ENCODE data around the gene ZNF837.

The ZNF837 gene

DNA sequence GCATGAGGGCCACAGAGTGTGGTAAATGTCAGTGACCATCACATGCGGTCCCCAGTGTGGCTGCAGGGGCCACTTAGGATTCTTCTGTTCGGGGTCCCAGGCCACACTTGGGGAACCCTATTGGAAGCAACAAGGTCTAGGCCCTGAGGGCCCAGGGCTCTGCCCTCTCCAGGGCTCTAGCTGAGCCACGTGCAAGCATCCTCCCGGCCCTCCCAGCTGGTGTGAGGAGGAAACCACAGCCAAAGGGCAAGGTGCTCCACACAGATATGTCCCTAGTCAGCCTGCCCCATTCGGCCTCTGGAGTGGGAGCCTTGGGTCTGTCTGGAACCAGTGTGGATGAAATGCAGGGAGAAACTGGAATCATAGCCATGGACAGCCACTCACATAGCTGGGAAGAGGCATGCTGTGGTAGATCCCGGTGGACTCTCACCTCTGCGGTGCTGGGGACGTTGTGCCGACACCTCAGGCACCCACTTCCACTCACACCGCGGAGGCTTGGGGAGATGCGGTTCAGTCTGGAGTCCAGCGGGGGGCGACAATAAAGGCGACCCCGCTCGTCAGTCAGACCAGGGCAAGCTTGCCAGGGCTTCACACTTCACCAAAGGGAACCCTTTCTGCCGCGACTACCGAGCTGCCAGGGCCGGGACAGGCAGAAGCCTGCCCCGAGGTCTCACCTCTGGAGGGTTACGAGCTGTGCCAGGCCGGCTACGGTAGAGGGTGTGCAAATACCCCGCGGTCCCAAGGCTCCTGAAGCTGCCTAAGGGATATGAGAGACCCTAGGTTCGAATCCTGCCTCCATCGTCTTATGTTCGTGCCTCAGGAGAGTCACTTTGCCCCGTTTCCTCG, 14.0 kb downstream of the ZNF837 start:
- Mint-ChIP-seq H3K36me3 (ENCODE audit: low read depth) (no peaks in the 10 kb centered on the region), H3K27ac (no peak overlapping the region)

DNA sequence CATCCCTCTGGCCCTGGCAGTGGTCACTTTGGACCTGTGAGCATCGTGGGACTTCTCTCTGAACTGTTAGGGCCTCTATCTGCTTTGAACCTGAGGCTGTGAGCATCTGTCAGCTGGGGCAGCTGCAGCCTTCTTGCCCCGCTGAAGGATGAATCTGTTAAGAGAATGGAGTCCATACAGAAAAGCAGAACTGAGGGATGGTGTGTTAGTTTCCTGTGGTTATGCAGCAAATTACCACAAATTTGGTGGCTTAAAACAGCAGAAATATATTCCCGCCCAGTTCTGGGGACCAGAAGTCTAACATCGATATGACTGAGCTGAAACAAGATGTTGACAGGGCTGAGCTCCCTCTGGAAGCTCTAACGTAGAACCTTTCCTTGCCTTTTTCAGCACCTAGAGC, 16.7 kb downstream of the ZNF837 start:
- H3K36me3 Mint-ChIP-seq (ENCODE audit: low read depth), result no peaks in the 10 kb centered on the region
- no peaks in the 10 kb centered on the region for H3K27me3 Mint-ChIP-seq (ENCODE audit: low read depth)
- H3K27ac Mint-ChIP-seq, result no peak overlapping the region

More for the DNA sequence above, 14.0 kb downstream of the ZNF837 start:
- H3K4me3 Mint-ChIP-seq, result no peak overlapping the region
- H3K27me3 Mint-ChIP-seq (ENCODE audit: low read depth), result no peaks in the 10 kb centered on the region
- no peaks in the 10 kb centered on the region for H3K9me3 Mint-ChIP-seq
- H3K4me1 Mint-ChIP-seq (ENCODE audit: low read depth), result peaks cover 6% of the 10 kb centered on the region

DNA sequence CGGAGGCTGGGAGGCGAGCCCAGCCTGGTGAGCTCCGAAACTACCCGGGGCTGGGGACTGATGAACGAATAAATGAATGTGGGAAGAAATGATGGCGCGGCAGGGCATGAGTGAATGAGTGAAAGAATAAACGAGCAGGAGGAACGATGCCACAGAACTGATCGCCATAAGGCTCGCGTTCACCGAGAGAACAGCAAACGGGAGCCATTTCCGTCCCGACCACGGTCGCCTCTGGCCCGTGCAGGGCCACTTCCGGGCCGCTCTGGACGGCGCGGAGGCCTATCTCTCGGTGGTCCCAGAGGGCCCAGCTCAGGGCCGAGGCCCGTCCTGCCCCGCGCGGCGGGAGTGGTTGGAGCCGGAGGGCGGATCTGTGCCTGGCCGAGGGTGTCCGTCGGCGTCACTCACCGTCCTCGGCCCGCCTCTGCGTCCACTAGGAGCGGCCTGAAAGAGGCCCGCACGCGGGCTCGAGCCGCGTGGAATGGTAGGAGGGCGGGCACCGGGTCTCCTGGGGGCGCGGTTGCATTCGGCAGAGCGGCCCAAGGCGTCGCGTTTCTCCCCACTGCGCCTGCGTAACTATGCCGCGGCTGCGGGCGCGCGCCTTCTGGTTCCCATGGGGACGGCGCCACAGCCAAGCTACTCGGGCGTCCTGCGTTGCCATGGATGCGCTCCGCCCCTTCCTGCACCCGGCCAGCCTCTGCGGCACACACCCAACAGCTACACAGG, 18.4 kb downstream of the ZNF837 start, which contains the start of gene ZNF497:
ZNF497 (minus strand) TSS at position 480 of the 723 bp plus-strand sequence. CDS start 5,116 bp downstream, outside the sequence.
- peak within 1 kb of the TSS; percentile 86 for H3K27ac Mint-ChIP-seq
- no peaks in the 10 kb centered on the region for H3K36me3 Mint-ChIP-seq (ENCODE audit: low read depth)
- no peaks in the 10 kb centered on the region for H3K27me3 Mint-ChIP-seq (ENCODE audit: low read depth)
- H3K4me1 Mint-ChIP-seq (ENCODE audit: low read depth), result peaks cover 7% of the 10 kb centered on the region
- no peaks in the 10 kb centered on the region for H3K9me3 Mint-ChIP-seq
- H3K4me3 Mint-ChIP-seq, result peak within 1 kb of the TSS; percentile 90

More for the DNA sequence above, 16.7 kb downstream of the ZNF837 start:
- no peak overlapping the region for H3K4me3 Mint-ChIP-seq
- peaks cover 7% of the 10 kb centered on the region for H3K4me1 Mint-ChIP-seq (ENCODE audit: low read depth)
- H3K9me3 Mint-ChIP-seq, result no peaks in the 10 kb centered on the region

DNA sequence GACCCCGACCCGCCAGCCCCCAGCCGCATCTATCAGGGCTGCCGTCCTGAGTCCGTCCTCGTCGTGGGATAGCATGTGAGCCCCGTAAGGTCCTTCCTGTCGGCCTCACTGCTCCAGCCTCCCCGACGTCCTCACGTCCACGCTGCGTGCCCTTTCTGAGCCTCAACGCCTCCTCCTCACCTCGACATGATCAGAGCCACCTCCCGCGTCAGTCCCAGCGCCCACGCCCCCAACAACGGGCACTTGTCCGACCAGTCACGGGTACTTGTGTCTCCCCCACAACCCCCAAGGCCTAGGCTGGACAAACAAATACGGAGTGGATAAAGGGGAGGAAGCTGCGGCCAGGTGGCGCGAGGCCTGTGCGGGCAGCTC, 18.9 kb downstream of the ZNF837 start:
- H3K9me3 Mint-ChIP-seq, result no peaks in the 10 kb centered on the region
- H3K4me1 Mint-ChIP-seq (ENCODE audit: low read depth), result peaks cover 7% of the 10 kb centered on the region
- H3K27me3 Mint-ChIP-seq (ENCODE audit: low read depth), result no peaks in the 10 kb centered on the region
- peak overlapping the region; percentile 90 for H3K4me3 Mint-ChIP-seq
- H3K27ac Mint-ChIP-seq, result peak overlapping the region; percentile 86
- no peaks in the 10 kb centered on the region for H3K36me3 Mint-ChIP-seq (ENCODE audit: low read depth)

DNA sequence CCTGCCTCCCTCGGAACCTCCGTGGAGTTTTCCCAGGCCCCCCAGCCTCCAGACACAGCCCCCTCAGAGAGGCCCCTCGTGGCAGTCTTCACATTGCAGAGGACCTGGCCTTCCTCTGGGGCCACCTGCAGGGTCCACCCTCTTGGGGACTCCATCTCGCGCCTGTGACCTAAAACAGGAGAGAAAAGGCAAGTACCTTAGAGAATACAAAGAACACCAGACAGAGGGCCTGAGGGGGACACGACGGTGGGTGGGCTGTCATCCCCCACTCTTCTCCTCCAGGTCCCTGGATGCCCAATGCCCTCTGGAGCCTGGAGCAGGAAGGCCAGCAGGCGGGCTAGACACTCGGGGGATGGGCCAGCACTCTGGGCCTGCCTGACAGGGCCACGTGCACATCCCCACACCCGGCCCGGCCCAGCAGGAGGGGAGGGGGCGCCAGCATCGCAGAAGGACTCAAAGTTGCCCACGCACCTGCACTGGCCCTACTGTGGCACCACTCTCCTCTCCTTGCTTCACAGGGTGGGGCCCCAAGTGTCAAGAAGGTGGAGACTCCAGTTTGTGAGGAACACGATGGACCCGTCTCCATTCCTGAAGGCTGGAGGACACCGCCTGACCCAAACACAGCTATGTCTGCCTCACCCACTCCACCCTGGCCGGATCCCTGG, 23.2 kb downstream of the ZNF837 start:
- no peaks in the 10 kb centered on the region for H3K27me3 Mint-ChIP-seq (ENCODE audit: low read depth)
- H3K4me3 Mint-ChIP-seq, result no peak overlapping the region
- peaks cover 8% of the 10 kb centered on the region for H3K4me1 Mint-ChIP-seq (ENCODE audit: low read depth)
- no peaks in the 10 kb centered on the region for H3K9me3 Mint-ChIP-seq
- H3K36me3 Mint-ChIP-seq (ENCODE audit: low read depth), result no peaks in the 10 kb centered on the region
- H3K27ac Mint-ChIP-seq, result no peak overlapping the region

DNA sequence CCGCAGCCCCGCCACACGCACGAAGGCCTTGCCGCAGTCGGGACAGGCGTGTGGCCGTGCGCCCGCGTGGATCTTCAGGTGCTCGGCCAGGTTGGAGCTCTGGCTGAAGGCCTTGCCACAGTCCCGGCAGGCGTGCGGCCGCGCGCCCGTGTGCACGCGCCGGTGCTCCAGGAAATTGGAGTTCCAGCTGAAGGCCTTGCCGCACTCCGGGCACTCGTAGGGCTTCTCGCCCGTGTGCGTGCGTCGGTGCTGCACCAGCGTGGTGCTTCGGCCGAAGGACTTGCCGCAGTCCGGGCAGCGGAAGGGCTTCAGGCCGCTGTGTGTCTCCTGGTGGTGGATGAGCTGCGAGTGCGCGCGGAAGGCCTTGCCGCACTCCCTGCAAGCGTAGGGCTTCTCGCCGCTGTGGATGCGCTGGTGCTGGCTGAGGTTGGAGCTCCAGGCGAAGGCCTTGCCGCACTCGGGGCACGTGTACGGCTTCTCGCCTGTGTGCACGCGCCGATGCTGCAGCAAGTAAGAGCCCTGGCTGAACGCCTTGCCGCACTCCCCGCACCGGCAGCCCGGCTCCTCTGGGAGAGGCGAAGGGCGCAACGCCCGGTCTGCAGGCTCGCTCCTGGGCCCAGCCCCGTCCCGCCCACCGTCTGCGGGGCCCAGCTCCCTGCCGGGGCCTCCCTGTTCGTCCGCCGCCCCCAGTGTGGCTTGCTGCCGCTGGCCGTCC, 23.9 kb downstream of the ZNF837 start:
- Mint-ChIP-seq H3K27me3 (ENCODE audit: low read depth) (no peaks in the 10 kb centered on the region), H3K27ac (no peak overlapping the region), H3K4me3 (peak overlapping the region; percentile 34), H3K9me3 (no peaks in the 10 kb centered on the region), H3K36me3 (ENCODE audit: low read depth) (no peaks in the 10 kb centered on the region), H3K4me1 (ENCODE audit: low read depth) (peaks cover 5% of the 10 kb centered on the region)

DNA sequence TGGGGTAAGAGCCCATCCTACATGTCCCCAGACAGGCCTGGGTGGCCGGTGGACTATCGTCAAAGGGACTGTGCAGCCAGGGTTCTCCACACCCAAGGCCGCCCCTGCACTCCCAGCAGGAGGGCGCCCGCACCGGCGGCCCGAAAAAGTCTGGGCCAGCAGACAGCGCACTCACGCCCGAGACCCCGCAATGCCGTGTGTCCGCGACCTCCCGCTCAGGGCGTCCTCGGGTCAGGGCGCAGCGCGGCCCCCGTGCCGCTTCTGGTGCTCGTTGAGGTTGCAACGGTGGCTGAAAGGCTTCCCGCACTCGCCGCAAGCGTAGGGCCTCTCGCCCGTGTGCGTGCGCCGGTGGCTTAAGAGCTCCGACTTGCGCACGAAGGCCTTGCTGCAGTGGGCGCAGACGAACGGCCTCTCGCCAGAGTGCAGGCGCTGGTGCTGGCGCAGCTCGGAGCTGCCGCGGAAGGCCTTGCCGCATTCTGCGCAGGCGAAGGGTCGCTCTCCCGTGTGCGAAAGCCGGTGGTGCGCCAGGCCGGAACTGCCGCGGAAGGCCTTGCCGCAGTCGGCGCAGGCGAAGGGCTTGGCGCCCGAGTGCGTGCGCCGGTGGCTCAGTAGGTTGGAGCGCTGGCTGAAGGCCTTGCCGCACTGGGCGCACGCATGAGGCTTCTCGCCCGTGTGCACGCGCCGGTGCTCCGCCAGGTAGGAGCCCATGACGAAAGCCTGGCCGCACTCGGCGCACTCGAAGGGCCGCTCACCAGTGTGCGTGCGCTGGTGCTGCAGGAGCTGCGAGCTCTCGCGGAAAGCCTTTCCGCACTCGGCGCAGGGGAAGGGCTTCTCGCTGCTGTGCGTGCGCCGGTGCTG, 24.7 kb downstream of the ZNF837 start:
- peak overlapping the region; percentile 34 for H3K4me3 Mint-ChIP-seq
- no peak overlapping the region for H3K27ac Mint-ChIP-seq
- peaks cover 3% of the 10 kb centered on the region for H3K4me1 Mint-ChIP-seq (ENCODE audit: low read depth)
- no peaks in the 10 kb centered on the region for H3K9me3 Mint-ChIP-seq
- H3K36me3 Mint-ChIP-seq (ENCODE audit: low read depth), result no peaks in the 10 kb centered on the region
- H3K27me3 Mint-ChIP-seq (ENCODE audit: low read depth), result no peaks in the 10 kb centered on the region

DNA sequence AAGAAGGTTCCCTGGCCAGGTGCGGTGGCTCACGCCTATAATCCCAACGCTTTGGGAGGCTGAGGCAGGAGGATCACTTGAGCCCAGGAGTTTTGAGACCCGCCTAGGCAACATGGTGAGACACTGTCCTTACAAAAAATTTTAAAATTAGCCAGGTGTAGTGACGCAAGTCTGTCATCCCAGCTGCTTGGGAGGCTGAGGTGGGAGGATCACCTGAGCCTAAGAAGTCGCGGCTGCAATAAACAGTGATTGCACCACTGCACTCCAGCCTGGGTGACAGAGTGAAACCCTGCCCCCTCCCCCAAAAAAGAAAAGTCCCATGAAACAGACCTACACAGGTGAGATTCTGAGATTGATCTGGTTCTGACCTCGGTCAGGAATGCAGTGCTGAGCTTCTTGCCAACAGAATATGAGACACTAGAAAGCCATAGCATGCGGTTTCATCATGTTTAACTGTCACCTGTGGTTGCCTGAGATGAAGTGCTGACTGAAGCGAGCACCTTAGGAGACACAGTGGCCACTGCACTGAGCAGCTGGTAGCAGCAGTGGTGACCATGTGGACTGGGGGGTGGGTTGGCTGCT, 25.5 kb downstream of the ZNF837 start:
- peaks cover 3% of the 10 kb centered on the region for H3K4me1 Mint-ChIP-seq (ENCODE audit: low read depth)
- H3K9me3 Mint-ChIP-seq, result no peaks in the 10 kb centered on the region
- no peaks in the 10 kb centered on the region for H3K36me3 Mint-ChIP-seq (ENCODE audit: low read depth)
- no peaks in the 10 kb centered on the region for H3K27me3 Mint-ChIP-seq (ENCODE audit: low read depth)
- no peak overlapping the region for H3K4me3 Mint-ChIP-seq
- no peak overlapping the region for H3K27ac Mint-ChIP-seq

DNA sequence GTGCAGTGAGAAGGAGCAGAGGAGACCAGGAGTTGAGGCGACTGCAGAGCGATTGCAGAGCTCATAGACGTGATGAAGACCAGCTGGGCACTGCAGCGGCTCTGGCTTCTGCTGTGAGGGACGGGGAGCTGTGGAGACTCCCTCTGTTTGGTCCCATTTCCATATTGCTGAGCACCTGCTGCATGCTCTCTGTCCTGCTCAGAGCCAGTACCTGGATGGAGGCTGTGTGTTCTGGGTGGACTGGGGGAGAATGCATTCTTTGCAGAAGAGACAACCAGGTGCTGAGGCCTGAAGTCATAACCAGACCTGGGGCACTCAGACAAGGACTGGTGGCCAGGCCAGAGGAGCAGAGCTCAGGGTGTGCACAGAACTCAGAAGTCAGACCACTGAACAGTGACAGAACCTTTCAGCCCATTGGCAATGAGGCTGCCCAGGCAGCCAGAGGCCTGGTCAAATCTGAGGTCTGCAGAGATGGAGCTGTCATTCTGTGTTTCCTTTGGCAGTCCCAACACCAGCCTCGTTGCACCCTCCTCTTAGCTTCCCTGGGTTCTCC, 26.3 kb downstream of the ZNF837 start:
- H3K4me3 Mint-ChIP-seq, result no peak overlapping the region
- peaks cover 2% of the 10 kb centered on the region for H3K36me3 Mint-ChIP-seq (ENCODE audit: low read depth)
- no peaks in the 10 kb centered on the region for H3K9me3 Mint-ChIP-seq
- peaks cover 3% of the 10 kb centered on the region for H3K4me1 Mint-ChIP-seq (ENCODE audit: low read depth)
- no peaks in the 10 kb centered on the region for H3K27me3 Mint-ChIP-seq (ENCODE audit: low read depth)
- no peak overlapping the region for H3K27ac Mint-ChIP-seq

DNA sequence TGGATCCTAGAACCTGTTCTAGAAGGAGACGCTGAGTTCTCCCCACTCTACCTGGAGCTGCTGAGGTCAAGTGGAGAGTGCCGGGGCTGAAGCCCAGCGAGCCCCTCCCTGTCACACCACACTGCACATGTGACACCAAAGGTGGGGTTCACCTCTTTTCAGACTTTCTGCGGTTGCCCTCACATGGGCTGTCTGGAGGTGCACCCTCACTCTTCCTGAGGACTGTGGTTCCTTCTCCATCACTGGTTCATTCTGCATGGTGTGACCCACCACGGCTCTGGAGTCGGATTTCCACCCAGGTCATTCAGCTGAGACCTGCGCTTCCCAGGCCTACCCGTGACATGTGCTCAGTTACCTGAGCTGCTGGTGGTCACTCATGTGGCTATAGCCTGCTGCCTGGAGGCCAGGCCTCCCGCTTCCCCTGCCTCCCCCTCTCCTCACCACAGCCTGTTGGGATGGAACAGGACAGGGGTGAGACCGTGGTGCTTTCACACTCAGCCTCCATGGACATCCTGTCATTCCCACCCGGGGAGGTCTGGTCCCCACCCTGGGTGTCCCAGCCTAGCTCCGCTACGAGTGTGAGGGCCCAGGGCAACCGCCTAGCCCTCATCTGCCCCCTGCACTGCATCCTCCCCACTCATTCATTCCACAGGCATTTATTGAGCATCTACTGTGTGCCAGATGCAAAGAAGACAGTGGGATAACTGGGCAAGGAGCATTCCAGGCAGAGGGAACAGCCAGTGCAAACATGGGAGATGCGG, 26.9 kb downstream of the ZNF837 start:
- no peaks in the 10 kb centered on the region for H3K27me3 Mint-ChIP-seq (ENCODE audit: low read depth)
- H3K4me1 Mint-ChIP-seq (ENCODE audit: low read depth), result peaks cover 5% of the 10 kb centered on the region
- no peak overlapping the region for H3K4me3 Mint-ChIP-seq
- H3K36me3 Mint-ChIP-seq (ENCODE audit: low read depth), result peaks cover 4% of the 10 kb centered on the region
- H3K27ac Mint-ChIP-seq, result no peak overlapping the region
- no peaks in the 10 kb centered on the region for H3K9me3 Mint-ChIP-seq

DNA sequence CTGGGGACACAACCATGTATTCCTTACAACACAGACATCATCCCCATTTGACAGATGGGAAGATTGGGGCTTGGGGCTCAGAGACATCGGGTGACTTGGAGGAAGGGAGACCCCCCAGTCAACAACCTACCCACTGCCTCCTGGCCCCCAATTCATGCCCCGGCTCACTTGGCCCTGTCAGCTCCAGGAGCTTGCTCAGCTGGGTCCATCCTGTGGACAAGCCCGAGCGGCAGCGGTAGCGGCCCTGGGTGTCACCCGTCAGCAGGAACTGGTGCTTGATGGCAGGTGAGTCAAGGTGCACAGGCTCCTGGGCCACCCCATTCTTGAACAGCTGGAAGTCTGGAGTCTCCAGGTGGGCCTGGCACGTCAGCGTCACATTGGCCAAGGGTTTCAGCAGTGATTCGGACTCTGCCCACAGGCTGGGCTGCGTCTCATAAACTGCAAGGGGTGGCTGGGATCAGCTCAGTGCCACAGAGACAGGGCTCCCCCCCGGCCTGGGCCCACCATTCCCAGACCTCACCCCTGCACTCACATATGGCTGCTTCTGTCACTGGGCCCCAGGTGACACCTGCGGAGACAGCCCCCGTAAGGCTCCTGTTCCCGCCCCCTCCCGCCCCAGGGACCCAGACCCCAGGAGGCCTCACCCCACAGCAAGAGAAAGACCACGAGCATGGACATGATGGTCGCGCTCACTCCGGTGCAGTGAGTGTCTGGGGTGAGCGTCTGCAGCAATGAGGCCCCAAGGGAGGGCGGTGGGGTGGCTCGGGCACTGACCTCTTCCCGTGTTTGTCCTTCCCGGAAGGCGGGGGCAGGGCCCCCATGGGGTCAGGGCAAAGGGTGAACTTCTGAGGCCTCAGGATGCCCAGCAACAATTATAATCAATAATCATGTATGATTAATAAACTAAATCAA, 27.8 kb downstream of the ZNF837 start, which contains the start of gene A1BG:
A1BG (minus strand) TSS at position 733 of the 912 bp plus-strand sequence; CDS start at position 678, 55 bp downstream.
- H3K4me3 Mint-ChIP-seq, result no peak within 1 kb of the TSS
- H3K9me3 Mint-ChIP-seq, result no peaks in the 10 kb centered on the region
- H3K27me3 Mint-ChIP-seq (ENCODE audit: low read depth), result no peaks in the 10 kb centered on the region
- H3K27ac Mint-ChIP-seq, result no peak within 1 kb of the TSS
- H3K36me3 Mint-ChIP-seq (ENCODE audit: low read depth), result peaks cover 4% of the 10 kb centered on the region
- peaks cover 11% of the 10 kb centered on the region for H3K4me1 Mint-ChIP-seq (ENCODE audit: low read depth)

All from T-helper 1 cell treated with Interleukin-12 subunit alpha and Interleukin-12 subunit beta and Interleukin-4 antibody, amounts not matched to agents 30 μg/mL and 1 μg/mL, for 36 hours (primary cell).